ENCODE results near the gene PCSK7. TPM values are rescaled to one million over a fixed set of nuclear protein-coding genes. Genes with fewer than 3 reads are reported as not detected.
A peak's percentile ranks its signal among the peaks of the same experiment; 100 is the strongest.

PCSK7 gene
- total RNA-seq, 2 experiments from 2014 or later: 98.8 to 107 TPM

DNA sequence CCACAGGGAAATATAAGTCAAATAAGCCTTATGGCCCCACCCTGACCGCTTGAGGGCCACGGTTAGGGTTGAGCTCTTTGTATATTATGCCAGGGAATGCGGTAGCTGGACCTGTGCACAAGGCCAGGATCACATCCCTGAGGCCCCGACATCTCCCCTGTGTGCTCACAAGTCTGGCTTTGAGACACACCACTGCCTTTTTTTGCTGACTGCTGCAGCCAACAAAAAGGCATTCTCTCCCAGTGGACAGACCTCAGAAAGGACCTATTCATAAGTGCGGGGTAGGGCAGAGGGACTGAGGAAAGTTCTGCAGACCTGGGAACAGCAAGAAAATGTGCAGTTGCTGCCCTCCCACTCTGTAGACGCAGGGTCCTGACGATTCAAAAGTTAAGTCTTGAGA lies 56.8 kb downstream of the PCSK7 start:
- no peaks in the 10 kb centered on the region for H3K9me3 Mint-ChIP-seq
- H3K4me3 Mint-ChIP-seq: no peak overlapping the region
- ATAC-seq (no peak), DNase-seq (no peak)
- H3K27me3 Mint-ChIP-seq: no peaks in the 10 kb centered on the region
- intact Hi-C loops (cut with micrococcal nuclease): loop anchor here (5.0 kb wide), 1 partner anchor 57 kb away; the partner anchor contains the start of genes PCSK7 and RNF214
- POLR2A ChIA-PET: interaction anchor here (0.7 kb wide), 1 partner anchor 220 kb away, joined by 3 read pairs; no protein-coding TSS in a partner anchor
- peaks cover 31% of the 10 kb centered on the region for H3K4me1 Mint-ChIP-seq (ENCODE audit: low read depth)
- H3K36me3 Mint-ChIP-seq (ENCODE audit: low read depth): peaks cover 4% of the 10 kb centered on the region
- CTCF ChIA-PET: interaction anchor here (1.2 to 8.8 kb wide), 3 partner anchors 18 to 54 kb away, joined by 3 to 125 read pairs (median 3); partner anchors contain the start of genes PCSK7 and RNF214
- H3K27ac Mint-ChIP-seq: peak overlapping the region; percentile 33
- TF ChIP-seq, protein P1, sequence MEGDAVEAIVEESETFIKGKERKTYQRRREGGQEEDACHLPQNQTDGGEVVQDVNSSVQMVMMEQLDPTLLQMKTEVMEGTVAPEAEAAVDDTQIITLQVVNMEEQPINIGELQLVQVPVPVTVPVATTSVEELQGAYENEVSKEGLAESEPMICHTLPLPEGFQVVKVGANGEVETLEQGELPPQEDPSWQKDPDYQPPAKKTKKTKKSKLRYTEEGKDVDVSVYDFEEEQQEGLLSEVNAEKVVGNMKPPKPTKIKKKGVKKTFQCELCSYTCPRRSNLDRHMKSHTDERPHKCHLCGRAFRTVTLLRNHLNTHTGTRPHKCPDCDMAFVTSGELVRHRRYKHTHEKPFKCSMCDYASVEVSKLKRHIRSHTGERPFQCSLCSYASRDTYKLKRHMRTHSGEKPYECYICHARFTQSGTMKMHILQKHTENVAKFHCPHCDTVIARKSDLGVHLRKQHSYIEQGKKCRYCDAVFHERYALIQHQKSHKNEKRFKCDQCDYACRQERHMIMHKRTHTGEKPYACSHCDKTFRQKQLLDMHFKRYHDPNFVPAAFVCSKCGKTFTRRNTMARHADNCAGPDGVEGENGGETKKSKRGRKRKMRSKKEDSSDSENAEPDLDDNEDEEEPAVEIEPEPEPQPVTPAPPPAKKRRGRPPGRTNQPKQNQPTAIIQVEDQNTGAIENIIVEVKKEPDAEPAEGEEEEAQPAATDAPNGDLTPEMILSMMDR (IDR thresholded peaks at IDR 0.05): no peak

DNA sequence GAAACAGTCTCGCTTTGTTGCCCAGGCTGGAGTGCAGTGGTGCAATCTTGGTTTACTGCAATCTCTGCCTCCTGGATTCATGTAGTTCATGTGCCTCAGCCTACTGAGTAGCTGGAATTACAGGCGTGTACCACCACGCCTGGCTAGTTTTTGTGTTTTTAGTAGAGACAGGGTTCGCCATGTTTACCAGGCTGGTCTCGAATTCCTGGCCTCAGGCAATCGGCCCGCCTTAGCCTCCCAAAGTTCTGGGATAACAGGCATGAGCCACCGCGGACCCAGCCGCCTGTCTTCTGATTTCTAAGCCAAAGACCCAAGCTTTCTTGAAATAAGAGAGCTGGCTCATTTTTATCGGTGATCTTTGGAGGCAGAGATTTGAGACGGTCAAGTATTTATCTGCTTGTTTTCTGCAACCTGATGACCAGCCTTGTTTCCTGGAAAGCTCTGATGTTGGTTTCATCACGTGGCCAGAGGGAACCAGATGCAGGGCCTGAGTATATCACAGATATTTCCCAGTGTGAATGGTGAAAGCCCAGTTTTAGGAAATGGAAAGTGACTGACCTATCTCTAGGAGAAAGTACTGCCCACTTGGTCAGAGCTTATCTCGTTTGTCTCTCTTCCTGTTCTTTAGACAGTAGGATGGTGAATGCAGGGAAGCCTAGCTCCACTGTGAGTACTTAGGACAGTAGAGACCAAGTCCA lies 59.0 kb downstream of the PCSK7 start:
- ChIA-PET CTCF (interaction anchor here (0.7 to 3.6 kb wide), 8 partner anchors 8 to 382 kb away, joined by 3 to 27 read pairs (median 4); partner anchors contain the start of gene APOA5), POLR2A (interaction anchor here (0.7 to 1.9 kb wide), 9 partner anchors 8 to 337 kb away, joined by 3 to 7 read pairs (median 4); partner anchors contain the start of gene PAFAH1B2)
- peaks cover 14% of the 10 kb centered on the region for H3K4me1 Mint-ChIP-seq (ENCODE audit: low read depth)

DNA sequence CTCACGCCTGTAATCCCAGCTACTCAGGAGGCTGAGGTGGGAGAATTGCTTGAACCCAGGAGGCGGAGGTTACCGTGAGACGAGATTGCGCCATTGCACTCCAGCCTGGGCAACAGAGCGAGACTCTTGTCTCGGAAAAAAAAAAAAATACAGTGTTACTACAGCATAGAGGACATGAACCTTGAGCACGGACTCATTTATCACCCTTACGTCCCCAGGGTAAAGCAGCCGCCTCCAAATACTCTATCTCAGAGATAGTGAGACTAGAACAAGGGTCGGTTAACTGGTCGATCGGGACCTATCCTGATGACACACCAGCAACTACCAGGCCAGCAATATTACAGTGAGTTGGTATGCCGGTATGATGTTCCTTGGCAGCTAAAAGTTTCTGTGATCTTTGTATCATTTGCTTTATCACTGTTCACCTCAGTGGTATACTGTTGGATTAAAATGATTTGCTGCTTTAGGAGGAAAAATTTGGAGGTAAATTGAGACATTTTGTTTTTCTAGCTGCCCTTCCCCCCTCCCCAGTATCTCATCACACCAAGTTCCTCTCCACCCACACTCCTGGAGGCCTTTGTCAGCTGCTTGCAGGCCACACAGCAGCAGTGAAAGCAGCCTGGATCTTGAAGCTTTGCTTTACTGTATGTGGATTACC lies 60.3 kb downstream of the PCSK7 start:
- TF ChIP-seq, protein P1 (IDR thresholded peaks at IDR 0.05): no peak
- no peak overlapping the region for H3K4me3 Mint-ChIP-seq
- H3K9me3 Mint-ChIP-seq: no peaks in the 10 kb centered on the region
- intact Hi-C loops (cut with micrococcal nuclease): no loop called here
- CTCF ChIA-PET: interaction anchor here (1.2 to 3.6 kb wide), 5 partner anchors 10 to 380 kb away, joined by 3 to 27 read pairs (median 6); partner anchors contain the start of genes APOA5 and PAFAH1B2
- ATAC-seq (no peak), DNase-seq (no peak)
- H3K27ac Mint-ChIP-seq: peak overlapping the region; percentile 75
- H3K36me3 Mint-ChIP-seq (ENCODE audit: low read depth): peaks cover 13% of the 10 kb centered on the region
- no peaks in the 10 kb centered on the region for H3K27me3 Mint-ChIP-seq
- peaks cover 11% of the 10 kb centered on the region for H3K4me1 Mint-ChIP-seq (ENCODE audit: low read depth)
- POLR2A ChIA-PET: interaction anchor here (0.7 to 1.7 kb wide), 6 partner anchors 8 to 41 kb away, joined by 3 to 7 read pairs (median 5); partner anchors contain the start of gene PAFAH1B2

More for the DNA sequence above, 59.0 kb downstream of the PCSK7 start:
- Mint-ChIP-seq H3K4me3 (no peak overlapping the region), H3K36me3 (ENCODE audit: low read depth) (peaks cover 9% of the 10 kb centered on the region), H3K27me3 (no peaks in the 10 kb centered on the region), H3K27ac (peak overlapping the region; percentile 75), H3K9me3 (no peaks in the 10 kb centered on the region)
- intact Hi-C loops (cut with micrococcal nuclease): no loop called here
- no peak for DNase-seq
- TF ChIP-seq, protein P1 (IDR thresholded peaks at IDR 0.05): no peak
- ATAC-seq: no peak

DNA sequence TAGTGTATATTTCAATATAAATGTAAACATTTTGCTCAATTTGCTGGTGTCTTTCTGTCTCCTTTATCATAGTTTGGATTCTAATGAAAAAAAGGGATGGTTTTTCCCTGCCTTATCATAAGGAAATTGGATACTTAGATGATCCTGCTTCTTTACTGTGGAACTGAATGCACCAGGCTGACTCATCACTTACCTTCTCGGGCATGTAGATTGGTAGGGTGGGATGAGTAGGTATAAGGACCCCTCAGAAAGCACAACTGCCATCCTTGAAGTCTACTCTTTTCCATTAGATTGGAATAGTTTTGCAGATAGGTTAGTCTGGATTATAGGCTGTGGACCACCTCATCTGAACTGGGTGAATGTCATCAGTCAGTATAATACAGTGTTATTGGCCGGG lies 60.9 kb downstream of the PCSK7 start:
- peaks cover 13% of the 10 kb centered on the region for H3K36me3 Mint-ChIP-seq (ENCODE audit: low read depth)
- POLR2A ChIA-PET: interaction anchor here (1.2 to 1.6 kb wide), 3 partner anchors 8 to 23 kb away, joined by 5 to 6 read pairs (median 5); no protein-coding TSS in a partner anchor
- no peak for ATAC-seq

More for the DNA sequence above, 60.9 kb downstream of the PCSK7 start:
- no peaks in the 10 kb centered on the region for H3K27me3 Mint-ChIP-seq
- H3K4me1 Mint-ChIP-seq (ENCODE audit: low read depth): peaks cover 11% of the 10 kb centered on the region
- no peak overlapping the region for H3K4me3 Mint-ChIP-seq
- intact Hi-C loops (cut with micrococcal nuclease): no loop called here
- H3K9me3 Mint-ChIP-seq: no peaks in the 10 kb centered on the region
- TF ChIP-seq, protein P1 (IDR thresholded peaks at IDR 0.05): no peak
- H3K27ac Mint-ChIP-seq: no peak overlapping the region
- CTCF ChIA-PET: interaction anchor here (1.4 to 3.6 kb wide), 3 partner anchors 10 to 335 kb away, joined by 3 to 27 read pairs (median 6); partner anchors contain the start of gene PAFAH1B2
- no peak for DNase-seq
